Fibroblast of lung (primary cell): Measurements from ENCODE around the gene PLOD2.

ENCODE experiments used
- CTCF ChIP-seq, 2 donors: IDR thresholded peaks in 1 of 2; conservative IDR thresholded peaks in 1 of 2; 1 replicate in 1 of 2; 2 replicates in 1 of 2; pipeline ENCODE4 v1.5.1; 2011 to 2012; ENCODE audit warnings: low read length in 2 of 2, control low read depth in 1 of 2, inconsistent platforms in 1 of 2, low read depth in 1 of 2, mild to moderate bottlenecking in 1 of 2
- EZH2 ChIP-seq: IDR thresholded peaks from 2 replicates; pipeline ENCODE4 v1.5.1; 2012; ENCODE audit warnings: low read length, control low read depth, mild to moderate bottlenecking; ENCODE audit errors: missing control alignments

- no peak for TF ChIP-seq CTCF (conservative IDR thresholded peaks at IDR 0.05 in 1 of 2, IDR thresholded peaks at IDR 0.05 in 1 of 2; ENCODE audit: low read depth in 1 of 2, low read length in 2 of 2)
- TF ChIP-seq EZH2 = no peak
Observed at GRCh38 chr3:146052056-146052790, 108.8 kb downstream of the PLOD2 start.
